AG20443 (cell line): ENCODE results near the gene GCK.
A peak's percentile ranks its signal among the peaks of the same experiment; 100 is the strongest.

Experiments used
- DNase-seq: peaks from one replicate; pipeline ENCODE4 v3.0.0; 2012; ENCODE audit warnings: low spot score, mixed read lengths

GCK gene

GRCh38 chr7:44155191-44156185, 33.8 kb downstream of the GCK start:
- DNase-seq = no peak

- DNase-seq = no peak
Measured at GRCh38 chr7:44154703-44155102, 34.5 kb downstream of the GCK start.

GRCh38 chr7:44153948-44154335, 35.3 kb downstream of the GCK start:
- DNase-seq = no peak

GRCh38 chr7:44152971-44153947, 36.0 kb downstream of the GCK start:
- DNase-seq = no peak

- no peak for DNase-seq
Measured at GRCh38 chr7:44151956-44152355, 37.3 kb downstream of the GCK start.

GRCh38 chr7:44150966-44151941, 38.0 kb downstream of the GCK start:
- no peak for DNase-seq

- no peak for DNase-seq
Measured at GRCh38 chr7:44150466-44150832, 38.8 kb downstream of the GCK start.

GRCh38 chr7:44149571-44150465, 39.4 kb downstream of the GCK start:
- DNase-seq = no peak

GRCh38 chr7:44148961-44149536, 40.2 kb downstream of the GCK start:
- DNase-seq = no peak

- DNase-seq = no peak
Measured at GRCh38 chr7:44148166-44148565, 41.1 kb downstream of the GCK start.

GRCh38 chr7:44147026-44147991, 41.9 kb downstream of the GCK start:
- DNase-seq = no peak

- peak; percentile 93 for DNase-seq
Measured at GRCh38 chr7:44145969-44146911, 43.0 kb downstream of the GCK start.

GRCh38 chr7:44145479-44145968, 43.7 kb downstream of the GCK start:
- no peak for DNase-seq

- DNase-seq = no peak
Measured at GRCh38 chr7:44144968-44145478, 44.2 kb downstream of the GCK start.

- DNase-seq = no peak
Measured at GRCh38 chr7:44144426-44144967, 44.7 kb downstream of the GCK start.

- no peak for DNase-seq
Measured at GRCh38 chr7:44143646-44144250, 45.5 kb downstream of the GCK start.

- no peak for DNase-seq
Measured at GRCh38 chr7:44142028-44142427, 47.2 kb downstream of the GCK start.
